KMS-11 (cell line): ENCODE data around the gene CCDC92B.

ENCODE experiments used
- H2AFZ ChIP-seq: fragments of 200-600 bp; sonication (generic); 2 replicates; pipeline ENCODE4 v1.6.1; 2016; ENCODE audit warnings: antibody characterized with exemption, mixed run types, low read depth
- H3K27ac ChIP-seq: fragments of 200-600 bp; sonication (generic); 2 replicates; pipeline ENCODE4 v1.6.1; 2016; ENCODE audit warnings: mild to moderate bottlenecking, mixed run types
- H3K27me3 ChIP-seq: fragments of 200-600 bp; sonication (generic); 2 replicates; pipeline ENCODE4 v1.6.1; 2017; ENCODE audit warnings: mild to moderate bottlenecking, low read depth, mixed run types, moderate library complexity; ENCODE audit not compliant: insufficient read depth
- H3K36me3 ChIP-seq: fragments of 200-600 bp; sonication (generic); 2 replicates; pipeline ENCODE4 v1.6.1; 2017; ENCODE audit warnings: mild to moderate bottlenecking, mixed run types; ENCODE audit not compliant: insufficient read depth
- H3K4me1 ChIP-seq: fragments of 200-600 bp; sonication (generic); 2 replicates; pipeline ENCODE4 v1.6.1; 2016; ENCODE audit warnings: mild to moderate bottlenecking, low read depth, mixed run types; ENCODE audit not compliant: poor library complexity, severe bottlenecking
- H3K4me2 ChIP-seq: fragments of 200-600 bp; sonication (generic); 2 replicates; pipeline ENCODE4 v1.7.0; 2016; ENCODE audit warnings: mild to moderate bottlenecking, mixed run types
- H3K4me3 ChIP-seq: fragments of 200-600 bp; sonication (generic); IDR thresholded peaks from 2 replicates; pipeline ENCODE4 v1.6.1; 2017; ENCODE audit warnings: low read depth, low read length, mixed read lengths; ENCODE audit not compliant: insufficient read depth
- H3K79me2 ChIP-seq: fragments of 200-600 bp; sonication (generic); 2 replicates; pipeline ENCODE4 v1.6.1; 2016; ENCODE audit warnings: low read depth, mixed run types; ENCODE audit not compliant: insufficient read depth
- H3K9ac ChIP-seq: fragments of 200-600 bp; sonication (generic); 2 replicates; pipeline ENCODE4 v1.6.1; 2016; ENCODE audit warnings: mild to moderate bottlenecking, mixed run types
- H4K20me1 ChIP-seq: fragments of 200-600 bp; sonication (generic); 2 replicates; pipeline ENCODE4 v1.6.1; 2016; ENCODE audit warnings: mild to moderate bottlenecking, mixed run types; ENCODE audit not compliant: insufficient read depth
- CTCF ChIP-seq: fragments of 200-600 bp; sonication (generic); conservative IDR thresholded peaks from 2 replicates; pipeline ENCODE4 v1.6.1; 2017; ENCODE audit warnings: low read depth, mild to moderate bottlenecking, antibody characterized with exemption, low read length, moderate library complexity, mixed read lengths

The CCDC92B gene

GRCh38 chr17:2688351-2689342 is 60.8 kb downstream of the CCDC92B start:
- Histone ChIP-seq H3K4me3 (no peak overlapping the region), H3K4me1 (no peaks in the 10 kb centered on the region), H3K36me3 (no peaks in the 10 kb centered on the region), H2AFZ (no peak overlapping the region), H3K27ac (no peak overlapping the region; the same call in 1 of the 2 replicates), H4K20me1 (no peaks in the 10 kb centered on the region), H3K4me2 (no peak overlapping the region), H3K9ac (no peak overlapping the region), H3K27me3 (no peaks in the 10 kb centered on the region), H3K79me2 (no peaks in the 10 kb centered on the region)
- no peak for TF ChIP-seq CTCF

- H3K4me3 ChIP-seq: no peak overlapping the region
- H3K79me2 ChIP-seq: no peaks in the 10 kb centered on the region
- H3K9ac ChIP-seq: no peak overlapping the region
- no peaks in the 10 kb centered on the region for H3K36me3 ChIP-seq
- no peak overlapping the region for H3K4me2 ChIP-seq
- H3K27me3 ChIP-seq: no peaks in the 10 kb centered on the region
- H4K20me1 ChIP-seq: no peaks in the 10 kb centered on the region
- H2AFZ ChIP-seq: no peak overlapping the region
- no peaks in the 10 kb centered on the region for H3K4me1 ChIP-seq
- H3K27ac ChIP-seq: no peak overlapping the region; the same call in 1 of the 2 replicates
- TF ChIP-seq CTCF: no peak
Measured at GRCh38 chr17:2687074-2687418, 62.4 kb downstream of the CCDC92B start.

GRCh38 chr17:2685696-2686095 is 63.8 kb downstream of the CCDC92B start:
- no peaks in the 10 kb centered on the region for H3K4me1 ChIP-seq
- H3K36me3 ChIP-seq: no peaks in the 10 kb centered on the region
- no peak overlapping the region for H3K27ac ChIP-seq
- H3K4me3 ChIP-seq: no peak overlapping the region
- no peak for TF ChIP-seq CTCF
- no peak overlapping the region for H3K4me2 ChIP-seq
- no peaks in the 10 kb centered on the region for H4K20me1 ChIP-seq
- no peaks in the 10 kb centered on the region for H3K79me2 ChIP-seq
- H3K27me3 ChIP-seq: no peaks in the 10 kb centered on the region
- H2AFZ ChIP-seq: no peak overlapping the region
- no peak overlapping the region for H3K9ac ChIP-seq

GRCh38 chr17:2684549-2684948 is 64.9 kb downstream of the CCDC92B start:
- no peak overlapping the region for H3K27ac ChIP-seq
- H3K9ac ChIP-seq: no peak overlapping the region
- H3K4me3 ChIP-seq: no peak overlapping the region
- no peak overlapping the region for H2AFZ ChIP-seq
- no peaks in the 10 kb centered on the region for H3K36me3 ChIP-seq
- no peak for TF ChIP-seq CTCF
- no peaks in the 10 kb centered on the region for H3K4me1 ChIP-seq
- H3K4me2 ChIP-seq: no peak overlapping the region
- no peaks in the 10 kb centered on the region for H3K79me2 ChIP-seq
- no peaks in the 10 kb centered on the region for H4K20me1 ChIP-seq
- no peaks in the 10 kb centered on the region for H3K27me3 ChIP-seq
